ENCODE measurements around the gene MRPL22.

GRCh38 chr5:154901276-154901675 is 39.6 kb upstream of the MRPL22 start:
- TF ChIP-seq, protein P1, sequence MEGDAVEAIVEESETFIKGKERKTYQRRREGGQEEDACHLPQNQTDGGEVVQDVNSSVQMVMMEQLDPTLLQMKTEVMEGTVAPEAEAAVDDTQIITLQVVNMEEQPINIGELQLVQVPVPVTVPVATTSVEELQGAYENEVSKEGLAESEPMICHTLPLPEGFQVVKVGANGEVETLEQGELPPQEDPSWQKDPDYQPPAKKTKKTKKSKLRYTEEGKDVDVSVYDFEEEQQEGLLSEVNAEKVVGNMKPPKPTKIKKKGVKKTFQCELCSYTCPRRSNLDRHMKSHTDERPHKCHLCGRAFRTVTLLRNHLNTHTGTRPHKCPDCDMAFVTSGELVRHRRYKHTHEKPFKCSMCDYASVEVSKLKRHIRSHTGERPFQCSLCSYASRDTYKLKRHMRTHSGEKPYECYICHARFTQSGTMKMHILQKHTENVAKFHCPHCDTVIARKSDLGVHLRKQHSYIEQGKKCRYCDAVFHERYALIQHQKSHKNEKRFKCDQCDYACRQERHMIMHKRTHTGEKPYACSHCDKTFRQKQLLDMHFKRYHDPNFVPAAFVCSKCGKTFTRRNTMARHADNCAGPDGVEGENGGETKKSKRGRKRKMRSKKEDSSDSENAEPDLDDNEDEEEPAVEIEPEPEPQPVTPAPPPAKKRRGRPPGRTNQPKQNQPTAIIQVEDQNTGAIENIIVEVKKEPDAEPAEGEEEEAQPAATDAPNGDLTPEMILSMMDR (conservative IDR thresholded peaks at IDR 0.05): no peak
- TF ChIP-seq EZH2 (IDR thresholded peaks at IDR 0.05; ENCODE audit: low read depth): no peak

Measured in PC-9 (cell line).